HG02610 (cell line): ENCODE measurements around the gene RIPK3.
"Not testable (repeated sequence)": the region's sequence is repeated elsewhere in the genome, so short reads cannot be mapped to it uniquely, and the experiment has no call there.

Source experiments
- ATAC-seq: cut with Tn5 transposase; IDR thresholded peaks from one replicate; pipeline ENCODE4 v1.9.1; 2021; ENCODE audit warnings: mild to moderate bottlenecking, moderate library complexity; ENCODE audit not compliant: unreplicated experiment

RIPK3 gene

GRCh38 chr14:24369907-24370687 is 30.3 kb upstream of the RIPK3 start:
- no peak for ATAC-seq

- ATAC-seq = no peak
Observed at GRCh38 chr14:24369463-24369862, 29.7 kb upstream of the RIPK3 start.

DNA sequence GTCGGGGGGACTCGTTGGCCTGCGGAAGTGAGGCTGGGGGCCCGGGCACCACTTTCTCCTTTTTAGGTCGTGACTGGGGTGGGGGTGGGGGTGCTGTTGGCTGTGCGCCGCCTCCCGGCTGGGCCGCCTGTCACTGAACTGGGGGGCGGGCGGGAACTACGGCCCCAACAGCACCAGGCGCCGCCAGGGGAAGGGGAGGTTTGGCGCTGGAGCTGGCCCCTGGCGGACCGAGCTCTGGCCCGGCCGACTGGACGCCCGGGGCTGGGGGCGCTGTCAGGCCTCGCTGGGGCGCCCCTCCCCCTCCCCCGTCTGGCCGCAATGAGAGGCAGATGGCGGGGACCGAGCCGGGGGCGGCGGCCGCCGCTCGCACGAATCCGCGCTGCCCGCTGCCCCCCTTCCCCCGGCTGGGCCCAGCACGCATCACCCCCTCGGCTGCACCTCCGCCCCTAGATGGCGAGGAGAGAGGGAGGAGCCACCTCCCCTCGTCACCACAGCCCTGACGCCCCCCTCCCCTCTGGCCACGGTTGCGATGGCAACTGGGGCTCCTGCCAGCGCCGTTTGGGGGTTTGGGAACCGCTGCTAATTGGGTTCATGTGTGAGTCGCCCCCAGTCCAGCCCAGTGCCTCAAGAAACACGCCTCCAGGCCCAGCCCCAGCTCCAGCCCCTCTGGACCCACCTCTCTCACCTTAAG is 28.9 kb upstream of the RIPK3 start:
- no peak for ATAC-seq

DNA sequence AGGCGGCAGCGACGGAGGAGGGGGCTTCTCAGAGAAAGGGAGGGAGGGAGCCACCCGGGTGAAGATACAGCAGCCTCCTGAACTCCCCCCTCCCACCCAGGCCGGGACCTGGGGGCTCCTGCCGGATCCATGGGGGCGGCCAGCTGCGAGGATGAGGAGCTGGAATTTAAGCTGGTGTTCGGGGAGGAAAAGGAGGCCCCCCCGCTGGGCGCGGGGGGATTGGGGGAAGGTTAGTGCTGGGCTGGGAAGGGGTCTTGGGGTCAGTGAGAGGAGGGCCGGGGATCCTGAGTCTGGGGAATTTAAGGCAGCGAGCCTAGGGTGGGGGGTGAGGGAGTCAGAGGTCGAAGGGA is 28.4 kb upstream of the RIPK3 start:
- no peak for ATAC-seq

DNA sequence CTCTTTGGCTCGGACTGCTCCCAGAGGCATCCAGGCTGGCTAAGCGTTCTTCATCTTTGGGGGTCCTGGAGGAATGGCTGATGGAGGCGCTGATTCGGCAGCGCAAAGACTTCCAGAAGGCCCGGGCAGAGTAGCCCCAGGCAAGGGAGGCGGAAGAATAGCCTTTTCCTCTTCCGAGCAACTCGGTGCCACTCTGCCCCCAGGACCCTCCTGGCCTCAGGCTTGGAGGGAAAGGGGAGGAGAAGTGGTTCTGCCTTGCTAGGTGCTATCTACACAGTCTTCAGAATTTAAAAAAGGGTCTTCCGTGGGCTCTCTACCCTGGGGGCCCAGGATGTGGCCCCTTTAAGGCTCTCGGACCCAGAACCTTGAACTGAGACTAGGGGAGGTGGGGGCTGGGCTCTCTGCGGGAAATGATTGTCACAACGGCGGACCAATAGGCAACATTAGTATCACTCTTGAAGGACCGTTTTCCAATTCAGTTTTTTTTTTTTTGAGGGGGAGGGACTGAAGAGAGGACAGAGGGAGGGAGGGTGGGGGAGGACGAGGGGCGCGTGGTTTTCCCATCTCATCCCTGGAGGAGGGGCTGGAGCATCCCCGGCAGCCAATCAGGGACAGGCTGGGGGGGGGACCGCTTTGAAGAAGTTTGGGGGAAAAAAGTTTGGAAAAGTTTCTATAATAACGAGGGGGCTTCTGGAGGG is 27.9 kb upstream of the RIPK3 start, which contains the start of gene NFATC4:
Gene NFATC4 (plus strand): TSS at position 671 of the 698 bp plus-strand sequence. CDS start 157 bp downstream, outside the sequence.
- ATAC-seq = peak; percentile 23

DNA sequence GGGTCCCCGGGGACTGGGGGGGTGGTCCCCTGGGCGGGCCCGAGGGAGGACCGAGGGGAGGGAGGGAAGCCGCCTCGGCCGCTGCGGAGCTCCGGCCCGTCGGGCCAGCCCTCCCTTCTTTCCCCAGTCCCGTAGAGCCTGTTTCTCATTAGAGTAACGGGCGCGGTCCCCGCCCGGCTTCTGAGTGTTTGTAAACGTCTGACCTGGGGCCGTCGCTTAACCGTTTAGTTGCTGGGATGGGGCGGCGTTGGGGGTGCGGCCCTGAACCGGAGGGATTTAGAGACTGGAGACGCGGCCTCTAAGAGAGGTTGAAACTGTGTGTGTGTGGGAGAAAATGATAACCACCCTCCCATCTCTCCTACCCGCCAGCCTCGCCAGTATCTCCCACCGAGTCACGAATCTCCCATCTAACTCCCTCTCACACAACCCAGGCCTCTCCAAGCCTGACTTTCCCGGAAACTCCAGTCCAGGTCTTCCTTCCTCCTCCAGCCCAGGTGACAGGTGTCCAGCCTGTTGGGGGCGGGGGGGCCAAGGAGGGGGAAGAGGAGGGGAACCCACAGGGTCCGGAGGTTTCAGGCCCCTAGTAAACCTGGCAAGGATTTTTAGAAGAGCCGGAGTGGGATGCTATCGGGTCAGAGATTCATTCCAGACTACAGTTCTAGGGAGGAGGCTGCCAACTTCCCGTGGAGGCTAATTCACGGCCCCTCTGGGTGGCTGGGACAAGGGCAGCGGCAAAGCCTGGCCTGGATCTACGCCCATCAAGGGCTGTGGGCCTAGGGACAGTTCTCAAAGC is 27.1 kb upstream of the RIPK3 start:
- ATAC-seq = peak; percentile 66

DNA sequence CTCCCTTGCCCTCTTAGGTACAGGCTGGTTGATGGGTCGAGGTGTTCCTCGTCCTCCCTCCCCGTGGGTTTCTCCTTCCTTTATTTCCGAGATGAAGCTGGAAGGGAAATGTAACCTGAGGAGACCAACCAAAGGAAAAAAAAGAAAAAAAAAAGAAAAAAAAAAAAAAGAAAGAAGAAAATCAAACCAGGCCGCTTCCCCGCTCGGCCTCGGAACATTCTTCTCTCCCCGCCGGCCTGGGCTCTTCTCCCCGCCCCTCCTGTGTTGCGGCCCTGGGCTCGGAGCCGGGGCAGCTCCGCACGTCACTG is 26.6 kb upstream of the RIPK3 start:
- ATAC-seq = no peak

GRCh38 chr14:24365600-24366412 is 26.0 kb upstream of the RIPK3 start:
- ATAC-seq = no peak

DNA sequence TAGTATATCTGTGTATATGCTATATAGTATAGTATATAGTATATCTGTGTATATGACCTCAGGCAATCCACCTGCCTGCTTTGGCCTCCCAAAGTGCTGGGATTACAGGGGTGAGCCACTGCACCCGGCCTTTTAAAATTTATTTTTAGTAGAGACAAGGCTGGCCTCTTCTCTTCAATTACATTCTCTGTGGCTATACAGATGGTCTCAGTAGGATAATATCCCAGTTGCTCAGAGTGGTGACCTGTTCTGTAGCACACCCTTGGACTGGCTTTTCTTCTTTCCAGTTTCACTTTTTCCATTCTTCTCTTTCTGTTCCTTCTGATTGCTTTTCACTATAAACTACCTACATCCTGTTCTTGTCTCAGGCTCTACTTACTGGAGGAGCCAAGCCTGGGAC is 25.1 kb upstream of the RIPK3 start:
- no peak for ATAC-seq

- ATAC-seq = no peak
Observed at GRCh38 chr14:24363401-24363800, 23.6 kb upstream of the RIPK3 start.

- no peak for ATAC-seq
Observed at GRCh38 chr14:24362241-24362960, 22.6 kb upstream of the RIPK3 start.

DNA sequence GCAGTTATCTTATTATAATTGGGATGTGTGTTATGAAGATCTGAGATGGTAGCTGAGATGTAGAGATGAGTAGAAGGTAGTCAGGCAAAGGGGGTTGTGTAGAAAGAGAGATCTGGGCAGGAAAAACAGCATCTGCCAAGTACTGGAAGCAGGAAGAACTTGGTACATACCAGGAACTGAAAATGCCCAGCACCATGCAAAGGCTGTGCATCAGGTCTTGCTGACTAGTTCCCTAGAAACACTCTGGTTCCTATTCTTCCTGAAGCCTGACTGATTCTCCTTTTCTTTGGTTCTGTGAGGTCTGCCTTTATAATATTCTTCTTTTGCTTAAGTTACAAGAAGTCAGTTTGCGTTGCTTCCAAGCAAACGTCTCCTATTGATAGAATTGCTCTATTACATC is 21.5 kb upstream of the RIPK3 start:
- ATAC-seq = no peak

GRCh38 chr14:24360281-24360680 is 20.5 kb upstream of the RIPK3 start:
- ATAC-seq = no peak

GRCh38 chr14:24356208-24356607 is 16.4 kb upstream of the RIPK3 start:
- ATAC-seq = no peak

DNA sequence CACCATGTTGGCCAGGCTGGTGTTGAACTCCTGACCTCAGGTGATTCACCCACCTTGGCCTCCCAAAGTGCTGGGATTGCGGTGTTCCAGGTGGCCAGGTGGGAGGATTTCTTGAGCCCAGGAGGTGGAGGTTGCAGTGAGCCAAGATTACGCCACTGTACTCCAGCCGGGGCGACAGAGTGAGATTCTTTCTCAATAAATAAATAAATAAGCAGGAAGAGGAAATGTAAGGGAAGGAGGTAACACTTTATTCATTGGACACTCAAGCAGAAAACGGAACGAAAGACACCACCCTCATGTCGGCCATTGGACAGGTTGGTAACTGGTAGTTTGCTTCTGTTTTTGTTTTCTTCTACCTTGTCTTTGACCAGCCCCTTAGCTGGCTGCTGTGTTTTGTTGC is 15.2 kb upstream of the RIPK3 start:
- ATAC-seq = no peak

DNA sequence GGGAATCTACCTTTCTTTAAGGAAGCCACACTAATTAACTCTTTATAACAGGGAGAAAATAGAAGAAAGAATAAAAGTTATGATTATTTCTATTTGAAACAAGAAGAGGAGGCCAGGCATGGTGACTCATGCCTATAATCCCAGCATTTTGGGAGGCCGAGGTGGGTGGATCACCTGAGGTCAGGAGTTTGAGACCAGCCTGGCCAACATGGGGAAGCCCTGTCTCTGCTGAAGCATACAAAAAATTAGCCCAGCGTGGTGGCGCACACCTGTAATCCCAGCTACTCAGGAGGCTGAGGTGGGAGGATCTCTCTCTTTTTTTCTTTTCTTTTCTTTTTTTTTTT is 14.7 kb upstream of the RIPK3 start:
- ATAC-seq = not testable (repeated sequence)

DNA sequence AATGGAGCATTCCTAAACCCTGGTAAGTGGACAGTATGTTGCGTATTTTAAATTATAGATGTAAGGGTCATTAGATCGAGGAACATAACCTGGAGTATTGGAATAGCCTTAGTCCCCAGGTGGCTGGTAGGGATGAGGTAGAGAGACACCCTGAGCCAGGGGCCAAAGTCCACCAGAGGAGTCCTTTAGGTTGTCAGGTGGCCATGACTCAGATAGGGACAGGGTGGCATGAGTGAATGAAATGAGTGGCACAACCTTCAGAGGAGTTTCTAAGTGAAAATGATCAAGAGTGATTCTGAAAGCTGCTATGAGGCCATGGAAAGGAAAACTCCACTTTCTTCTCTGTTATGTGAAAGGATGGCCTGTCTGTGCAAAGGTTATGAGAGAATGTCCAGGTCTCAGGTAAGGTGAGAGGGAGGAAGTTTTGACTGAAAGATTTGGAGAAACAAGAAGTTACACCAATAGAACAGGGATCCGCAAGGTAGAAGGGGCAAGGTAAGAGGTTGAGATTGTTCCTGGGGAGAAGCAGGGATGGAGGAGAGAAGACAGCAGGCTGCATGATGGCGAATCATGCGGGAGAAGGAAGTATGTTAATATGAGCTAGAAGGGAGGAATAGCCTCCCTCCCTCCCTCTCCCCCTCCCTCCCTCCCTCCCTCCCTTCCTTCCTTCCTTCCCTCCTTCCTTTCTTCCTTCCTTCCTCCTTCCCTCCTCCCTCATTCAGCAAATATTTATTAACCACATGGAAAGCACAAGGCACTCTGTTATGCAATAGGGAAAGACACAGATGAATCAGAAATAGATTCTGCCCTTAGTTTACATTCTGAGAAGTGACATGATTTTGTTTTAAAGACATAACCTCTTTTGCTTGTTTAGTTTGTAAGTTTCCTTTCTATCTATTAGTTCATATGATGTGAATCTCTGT is 14.0 kb upstream of the RIPK3 start:
- ATAC-seq = no peak

- ATAC-seq = no peak
Observed at GRCh38 chr14:24351517-24351916, 11.7 kb upstream of the RIPK3 start.

DNA sequence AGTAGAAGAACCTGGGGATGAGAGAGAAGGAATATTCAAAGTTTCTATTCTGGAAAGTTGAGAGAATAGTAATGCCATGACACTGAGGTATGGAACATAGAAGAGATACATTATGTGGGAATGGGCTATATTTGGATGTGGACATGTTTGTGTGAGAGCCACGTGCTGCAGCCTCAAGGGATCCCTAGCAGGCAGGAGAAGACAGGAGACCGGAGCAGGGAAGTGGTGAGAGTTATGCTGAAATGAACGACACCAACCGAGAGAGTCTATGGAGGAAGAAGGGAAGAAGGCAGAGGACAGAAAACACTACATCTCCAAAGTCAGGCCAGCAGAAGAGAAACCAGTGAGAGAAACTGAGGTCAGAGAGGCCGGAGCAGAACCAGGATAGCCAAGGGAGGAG is 10.0 kb upstream of the RIPK3 start:
- ATAC-seq = no peak
